HCT116 (cell line): ENCODE data around the gene PDE4B.

Source experiments
- EGR1 ChIP-seq: IDR thresholded peaks from 2 replicates; pipeline ENCODE4 v1.6.1; 2012; ENCODE audit warnings: low read depth
- EZH2 ChIP-seq: fragments of 200-600 bp; sonication (generic); IDR thresholded peaks from 2 replicates; pipeline ENCODE4 v1.6.1; 2017; ENCODE audit warnings: antibody characterized with exemption, mixed run types
- POLR2AphosphoS5 ChIP-seq: IDR thresholded peaks from 2 replicates; pipeline ENCODE4 v1.6.1; 2011; ENCODE audit warnings: mild to moderate bottlenecking, low read depth, low read length, moderate library complexity
- RAD21 ChIP-seq: IDR thresholded peaks from 2 replicates; pipeline ENCODE4 v1.6.1; 2012; ENCODE audit warnings: low read depth, mild to moderate bottlenecking
- SIN3A ChIP-seq: IDR thresholded peaks from 2 replicates; pipeline ENCODE4 v1.6.1; 2012; ENCODE audit warnings: low read depth
- SRF ChIP-seq: IDR thresholded peaks from 2 replicates; pipeline ENCODE4 v1.6.1; 2012; ENCODE audit warnings: low read depth
- ZFX ChIP-seq: fragments of 450-650 bp; IDR thresholded peaks from 2 replicates; pipeline ENCODE4 v1.6.1; 2017
- TF ChIP-seq, protein P1 (sequence below), 3 experiments: fragments of 200-600 bp in 1 of 3; sonication (generic) in 1 of 3; IDR thresholded peaks in 2 of 3; conservative IDR thresholded peaks in 1 of 3; 2 replicates each; pipeline ENCODE4 v1.5.1; 2012 to 2017; ENCODE audit warnings: low read depth in 2 of 3, low read length in 2 of 3, antibody characterized with exemption in 1 of 3, borderline replicate concordance in 1 of 3, control low read depth in 1 of 3, mild to moderate bottlenecking in 1 of 3, mixed read lengths in 1 of 3, mixed run types in 1 of 3, moderate library complexity in 1 of 3; ENCODE audit not compliant: insufficient read depth in 1 of 3
- TF ChIP-seq, protein P2 (sequence below): IDR thresholded peaks from 2 replicates; pipeline ENCODE4 v1.6.1; 2012; ENCODE audit warnings: low read depth
- TF ChIP-seq, protein P3 (sequence below): IDR thresholded peaks from 2 replicates; pipeline ENCODE4 v1.6.1; 2012

DNA sequence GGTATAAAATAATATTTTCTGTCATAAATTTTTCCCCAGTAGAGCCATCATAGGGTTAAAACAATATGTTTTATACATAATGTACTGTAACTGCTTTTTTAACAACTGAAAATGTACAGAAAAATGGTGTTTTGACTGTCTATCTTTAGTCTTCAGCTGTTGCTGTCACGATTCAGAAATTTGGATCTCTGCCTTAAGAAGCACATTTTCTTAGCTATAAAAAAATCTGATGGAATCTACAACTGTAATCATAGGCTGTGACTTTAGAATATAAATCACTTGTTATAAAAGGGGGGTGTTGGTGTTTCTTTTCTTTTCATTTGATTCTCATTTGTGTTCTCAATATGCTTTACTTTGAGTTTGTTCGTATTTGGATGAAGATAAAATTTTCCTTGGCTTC, 187.5 kb downstream of the PDE4B start:
- TF ChIP-seq, protein P1, sequence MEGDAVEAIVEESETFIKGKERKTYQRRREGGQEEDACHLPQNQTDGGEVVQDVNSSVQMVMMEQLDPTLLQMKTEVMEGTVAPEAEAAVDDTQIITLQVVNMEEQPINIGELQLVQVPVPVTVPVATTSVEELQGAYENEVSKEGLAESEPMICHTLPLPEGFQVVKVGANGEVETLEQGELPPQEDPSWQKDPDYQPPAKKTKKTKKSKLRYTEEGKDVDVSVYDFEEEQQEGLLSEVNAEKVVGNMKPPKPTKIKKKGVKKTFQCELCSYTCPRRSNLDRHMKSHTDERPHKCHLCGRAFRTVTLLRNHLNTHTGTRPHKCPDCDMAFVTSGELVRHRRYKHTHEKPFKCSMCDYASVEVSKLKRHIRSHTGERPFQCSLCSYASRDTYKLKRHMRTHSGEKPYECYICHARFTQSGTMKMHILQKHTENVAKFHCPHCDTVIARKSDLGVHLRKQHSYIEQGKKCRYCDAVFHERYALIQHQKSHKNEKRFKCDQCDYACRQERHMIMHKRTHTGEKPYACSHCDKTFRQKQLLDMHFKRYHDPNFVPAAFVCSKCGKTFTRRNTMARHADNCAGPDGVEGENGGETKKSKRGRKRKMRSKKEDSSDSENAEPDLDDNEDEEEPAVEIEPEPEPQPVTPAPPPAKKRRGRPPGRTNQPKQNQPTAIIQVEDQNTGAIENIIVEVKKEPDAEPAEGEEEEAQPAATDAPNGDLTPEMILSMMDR (IDR thresholded peaks at IDR 0.05 in 2 of 3, conservative IDR thresholded peaks at IDR 0.05 in 1 of 3; ENCODE audit: borderline replicate concordance in 1 of 3, insufficient read depth in 1 of 3, low read depth in 2 of 3, low read length in 2 of 3): no peak
- TF ChIP-seq SIN3A (no peak), SRF (no peak), EGR1 (no peak), ZFX (no peak), EZH2 (no peak), POLR2AphosphoS5 (no peak), RAD21 (no peak)
- TF ChIP-seq, protein P2, sequence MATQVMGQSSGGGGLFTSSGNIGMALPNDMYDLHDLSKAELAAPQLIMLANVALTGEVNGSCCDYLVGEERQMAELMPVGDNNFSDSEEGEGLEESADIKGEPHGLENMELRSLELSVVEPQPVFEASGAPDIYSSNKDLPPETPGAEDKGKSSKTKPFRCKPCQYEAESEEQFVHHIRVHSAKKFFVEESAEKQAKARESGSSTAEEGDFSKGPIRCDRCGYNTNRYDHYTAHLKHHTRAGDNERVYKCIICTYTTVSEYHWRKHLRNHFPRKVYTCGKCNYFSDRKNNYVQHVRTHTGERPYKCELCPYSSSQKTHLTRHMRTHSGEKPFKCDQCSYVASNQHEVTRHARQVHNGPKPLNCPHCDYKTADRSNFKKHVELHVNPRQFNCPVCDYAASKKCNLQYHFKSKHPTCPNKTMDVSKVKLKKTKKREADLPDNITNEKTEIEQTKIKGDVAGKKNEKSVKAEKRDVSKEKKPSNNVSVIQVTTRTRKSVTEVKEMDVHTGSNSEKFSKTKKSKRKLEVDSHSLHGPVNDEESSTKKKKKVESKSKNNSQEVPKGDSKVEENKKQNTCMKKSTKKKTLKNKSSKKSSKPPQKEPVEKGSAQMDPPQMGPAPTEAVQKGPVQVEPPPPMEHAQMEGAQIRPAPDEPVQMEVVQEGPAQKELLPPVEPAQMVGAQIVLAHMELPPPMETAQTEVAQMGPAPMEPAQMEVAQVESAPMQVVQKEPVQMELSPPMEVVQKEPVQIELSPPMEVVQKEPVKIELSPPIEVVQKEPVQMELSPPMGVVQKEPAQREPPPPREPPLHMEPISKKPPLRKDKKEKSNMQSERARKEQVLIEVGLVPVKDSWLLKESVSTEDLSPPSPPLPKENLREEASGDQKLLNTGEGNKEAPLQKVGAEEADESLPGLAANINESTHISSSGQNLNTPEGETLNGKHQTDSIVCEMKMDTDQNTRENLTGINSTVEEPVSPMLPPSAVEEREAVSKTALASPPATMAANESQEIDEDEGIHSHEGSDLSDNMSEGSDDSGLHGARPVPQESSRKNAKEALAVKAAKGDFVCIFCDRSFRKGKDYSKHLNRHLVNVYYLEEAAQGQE: no peak
- TF ChIP-seq, protein P3, sequence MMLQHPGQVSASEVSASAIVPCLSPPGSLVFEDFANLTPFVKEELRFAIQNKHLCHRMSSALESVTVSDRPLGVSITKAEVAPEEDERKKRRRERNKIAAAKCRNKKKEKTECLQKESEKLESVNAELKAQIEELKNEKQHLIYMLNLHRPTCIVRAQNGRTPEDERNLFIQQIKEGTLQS: no peak
